H54 (cell line): Measurements from ENCODE around the gene HOXC4.
"Not testable (repeated sequence)": the region's sequence is repeated elsewhere in the genome, so short reads cannot be mapped to it uniquely, and the experiment has no call there.

Experiments used
- DNase-seq: peaks from one replicate; pipeline ENCODE4 v3.0.0; 2011; ENCODE audit warnings: low spot score, mixed read lengths; ENCODE audit not compliant: insufficient read length
- FAIRE-seq: peaks from 3 replicates; lab custom pipeline; 2011; peaks lifted over from hg19 to GRCh38; lab: Jason Lieb, UNC
- POLR2A ChIP-seq: IDR thresholded peaks from 2 replicates; pipeline ENCODE4 v1.6.1; 2011; ENCODE audit warnings: low read depth, mild to moderate bottlenecking, low read length

HOXC4 gene

DNA sequence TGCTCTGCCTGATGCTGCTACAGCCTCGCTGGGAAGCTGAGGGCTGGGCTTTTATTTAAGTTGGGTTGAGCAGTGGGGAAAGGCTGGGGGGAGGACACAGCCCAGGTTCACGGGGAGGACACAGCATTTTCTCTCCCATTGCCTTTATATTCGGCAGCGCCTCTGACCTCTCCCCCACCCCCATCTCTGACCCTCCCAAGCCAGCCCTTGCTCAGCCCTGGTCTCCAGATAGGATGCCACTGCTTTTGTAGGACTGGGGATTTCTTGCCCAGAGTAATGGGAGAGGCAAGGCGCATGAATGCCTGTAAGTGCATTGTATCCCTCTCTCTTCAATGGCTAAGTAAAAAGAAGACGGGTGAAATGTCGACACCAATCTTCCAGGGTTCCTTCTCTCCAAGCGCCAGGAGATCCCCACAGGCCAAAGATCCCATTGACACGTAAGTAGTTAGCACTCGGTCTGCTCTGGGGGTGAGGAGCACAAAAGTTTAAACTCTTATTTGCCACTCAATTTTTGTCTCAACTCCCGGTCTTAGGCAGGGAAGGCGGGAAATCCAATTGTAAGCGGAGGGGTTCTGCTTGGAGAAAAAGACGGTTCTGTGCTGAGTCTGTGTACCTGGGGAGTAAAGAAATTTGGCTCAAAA is 4.6 kb downstream of the HOXC4 start:
- FAIRE-seq (no peak), DNase-seq (no peak)
- no peak for TF ChIP-seq POLR2A

DNA sequence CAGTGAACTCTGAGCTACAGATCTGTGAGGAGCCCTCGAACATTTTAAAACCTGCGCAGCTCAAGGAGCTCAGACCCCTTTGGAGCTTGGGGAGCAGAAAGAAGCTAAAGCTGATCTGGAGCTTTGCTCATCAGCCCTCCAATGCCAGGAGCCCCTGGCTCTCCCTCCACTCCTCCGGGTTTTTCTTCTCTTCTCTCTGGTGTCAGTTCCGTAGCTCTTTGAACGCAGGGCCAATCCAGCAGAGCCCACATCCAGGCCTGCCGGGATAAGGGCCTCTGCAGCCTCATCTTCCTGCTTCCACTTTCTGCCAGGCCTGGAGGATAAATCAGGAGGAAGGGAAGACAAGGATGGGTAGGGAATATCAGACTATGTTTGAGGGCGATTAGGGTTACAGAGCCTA is 6.0 kb downstream of the HOXC4 start:
- DNase-seq, result no peak
- TF ChIP-seq POLR2A, result no peak
- FAIRE-seq, result no peak

DNA sequence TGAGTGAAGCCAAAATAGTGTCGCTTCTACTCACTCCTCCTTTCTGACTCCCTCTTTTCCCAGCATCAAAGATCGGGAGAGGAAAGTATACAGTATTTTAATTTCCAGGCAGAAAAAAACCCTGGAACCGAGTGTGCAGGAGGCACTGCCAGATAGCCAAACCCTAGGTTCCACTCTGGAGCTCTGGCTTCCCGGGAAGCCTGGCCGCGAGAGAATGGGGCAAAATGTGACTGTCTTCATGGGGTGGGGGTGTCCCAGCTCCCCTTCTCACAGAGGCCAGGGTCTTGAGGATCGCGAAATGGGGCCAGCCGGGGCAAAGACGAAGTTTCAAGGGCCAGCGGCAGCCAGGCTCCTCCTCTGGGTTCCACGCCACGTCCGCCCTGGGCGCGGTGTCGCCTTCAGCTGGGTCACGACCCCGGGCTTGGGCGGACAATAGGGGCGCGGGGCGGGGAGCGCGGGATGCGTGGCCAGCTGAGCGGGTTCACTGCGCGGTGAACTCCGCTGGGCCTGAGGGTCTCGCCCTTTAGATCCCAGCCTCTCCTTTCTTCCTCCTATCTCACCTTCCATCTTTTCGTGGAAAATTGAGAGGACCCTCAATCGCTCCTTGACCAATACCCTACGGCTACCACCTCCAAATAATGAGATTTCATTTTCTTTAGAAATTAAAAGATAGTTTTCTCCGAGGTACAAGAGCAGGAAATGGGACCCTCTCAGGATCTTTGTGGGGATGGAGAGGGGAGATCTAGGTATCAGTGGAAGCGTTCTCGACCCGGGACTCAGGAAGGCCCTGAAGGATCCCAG is 6.7 kb downstream of the HOXC4 start:
- FAIRE-seq (no peak), DNase-seq (no peak)
- TF ChIP-seq POLR2A, result no peak

DNA sequence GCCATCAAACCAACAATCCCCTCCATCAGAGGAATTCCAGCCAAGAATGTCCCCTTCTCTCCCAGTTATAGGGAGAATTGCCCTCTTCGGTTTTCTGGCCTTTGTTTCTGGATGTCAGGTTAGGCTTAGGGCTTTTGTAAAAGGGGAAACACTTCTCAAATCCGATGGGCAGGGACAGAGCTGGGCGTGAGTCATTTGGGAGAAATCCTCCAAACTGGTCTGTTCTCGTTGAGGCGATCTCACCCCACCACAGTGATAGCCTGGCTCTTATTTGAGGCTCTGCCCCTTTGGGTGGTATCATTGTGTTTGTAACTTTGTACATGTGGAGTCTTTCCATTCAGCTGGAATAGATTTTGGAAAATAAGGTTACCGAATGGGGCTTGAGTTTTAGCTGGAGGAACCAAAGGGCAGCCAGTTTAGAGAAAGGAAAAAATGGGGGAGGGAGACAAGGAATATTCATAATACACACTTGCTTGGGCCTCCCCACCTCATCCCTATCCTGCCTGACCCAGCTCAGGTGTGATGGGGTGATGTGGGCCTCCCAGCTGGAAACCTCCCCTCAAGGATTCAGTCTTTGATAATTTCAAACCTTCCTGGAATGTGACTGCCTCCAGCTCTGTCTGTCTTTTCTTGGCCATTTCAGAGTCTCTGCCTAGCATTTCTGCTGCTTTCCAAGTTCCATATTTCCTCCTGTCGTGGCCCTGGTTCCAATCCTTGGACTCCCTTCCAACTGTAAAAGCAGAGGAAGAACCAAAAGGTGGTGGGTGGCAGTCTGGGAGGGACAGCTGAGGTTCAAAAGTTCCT is 7.5 kb downstream of the HOXC4 start:
- FAIRE-seq, result no peak
- no peak for TF ChIP-seq POLR2A
- no peak for DNase-seq

DNA sequence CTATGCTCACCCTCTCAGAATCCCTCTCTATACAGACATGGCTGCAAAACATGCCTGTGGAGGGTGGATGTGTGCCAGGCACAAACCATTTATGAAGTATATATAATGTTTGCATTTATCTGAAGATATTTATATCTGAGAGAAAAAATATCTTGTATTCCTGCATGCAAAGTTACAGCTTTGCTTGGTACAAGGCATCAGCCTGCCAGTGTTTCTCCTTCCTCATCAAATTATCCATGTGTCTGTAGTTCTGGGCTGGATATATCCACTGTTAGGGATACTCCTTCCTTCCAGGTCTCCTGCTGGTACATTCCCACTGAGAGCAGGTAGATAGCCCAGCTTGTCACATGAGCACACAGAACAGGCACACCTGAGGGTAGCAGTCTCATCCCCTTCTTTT is 12.0 kb downstream of the HOXC4 start:
- DNase-seq (no peak), FAIRE-seq (no peak)
- no peak for TF ChIP-seq POLR2A

DNA sequence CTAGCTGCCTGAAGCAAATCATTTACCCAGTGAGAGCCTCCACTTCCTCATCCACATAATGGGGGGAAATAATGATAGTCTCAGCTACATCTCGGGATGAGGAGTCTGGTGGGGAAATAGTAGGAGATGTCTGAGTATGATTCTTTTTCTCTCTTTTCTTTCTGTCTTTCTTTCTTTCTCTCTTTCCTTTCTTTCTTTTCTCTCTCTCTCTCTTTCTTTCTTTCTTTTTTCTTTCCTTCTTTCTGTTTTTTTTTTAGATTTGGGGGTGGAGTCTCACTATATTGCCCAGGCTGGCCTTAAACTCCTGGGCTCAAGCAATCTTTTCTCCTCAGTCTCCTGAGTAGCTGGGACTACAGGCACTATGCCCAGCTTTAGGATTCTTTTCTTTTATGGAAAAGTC is 12.8 kb downstream of the HOXC4 start:
- DNase-seq (no peak), FAIRE-seq (no peak)
- no peak for TF ChIP-seq POLR2A

DNA sequence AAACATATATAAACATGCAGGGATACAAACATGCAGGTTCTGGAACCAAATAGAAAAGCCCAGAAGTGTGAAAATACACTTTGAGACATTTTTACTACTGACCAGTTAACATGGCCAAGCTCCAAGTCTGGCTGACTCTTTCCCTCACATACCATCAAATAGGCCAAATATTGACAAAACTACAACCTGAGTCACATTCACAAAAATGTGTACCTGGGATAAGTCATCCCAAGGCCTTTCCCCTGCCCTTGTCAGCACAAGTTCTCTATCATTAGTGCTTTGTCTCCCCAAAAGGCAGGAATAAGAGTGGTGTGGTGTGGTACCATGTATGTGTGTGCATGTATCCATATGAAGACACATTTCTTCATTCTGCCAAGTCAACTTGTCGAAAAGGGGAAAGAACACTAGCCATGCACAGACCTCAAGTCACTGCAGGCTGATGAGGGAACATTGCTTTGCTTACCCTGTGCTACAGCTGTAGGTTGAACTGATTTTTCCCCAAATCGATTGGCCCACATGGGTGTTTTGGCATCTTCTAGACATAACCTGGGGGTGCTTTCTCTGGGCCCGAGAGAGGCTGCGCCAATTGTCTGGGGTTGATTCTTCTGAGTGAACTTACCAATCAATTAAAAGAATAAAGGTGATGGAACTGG is 14.9 kb downstream of the HOXC4 start:
- no peak for TF ChIP-seq POLR2A
- FAIRE-seq (no peak), DNase-seq (no peak)

DNA sequence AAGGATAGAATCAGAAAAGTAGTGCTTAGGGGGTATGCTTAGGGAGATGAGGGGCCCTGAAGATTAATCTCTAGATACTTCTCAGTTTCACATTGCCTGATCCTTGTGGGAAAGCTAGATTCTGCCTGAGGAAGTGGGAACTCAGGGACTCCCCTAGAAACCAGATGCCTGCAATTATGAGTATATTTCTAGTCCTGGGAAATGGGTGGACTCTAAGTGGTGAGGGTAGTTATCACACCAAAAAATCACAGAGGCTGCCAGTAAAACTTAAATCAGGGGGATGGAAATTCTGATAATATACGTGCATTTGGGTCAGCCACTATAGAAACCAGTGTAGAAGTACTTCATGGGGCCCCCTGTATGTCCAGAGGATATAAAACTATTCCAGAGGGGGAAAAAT is 18.3 kb downstream of the HOXC4 start:
- DNase-seq (no peak), FAIRE-seq (no peak)
- no peak for TF ChIP-seq POLR2A

DNA sequence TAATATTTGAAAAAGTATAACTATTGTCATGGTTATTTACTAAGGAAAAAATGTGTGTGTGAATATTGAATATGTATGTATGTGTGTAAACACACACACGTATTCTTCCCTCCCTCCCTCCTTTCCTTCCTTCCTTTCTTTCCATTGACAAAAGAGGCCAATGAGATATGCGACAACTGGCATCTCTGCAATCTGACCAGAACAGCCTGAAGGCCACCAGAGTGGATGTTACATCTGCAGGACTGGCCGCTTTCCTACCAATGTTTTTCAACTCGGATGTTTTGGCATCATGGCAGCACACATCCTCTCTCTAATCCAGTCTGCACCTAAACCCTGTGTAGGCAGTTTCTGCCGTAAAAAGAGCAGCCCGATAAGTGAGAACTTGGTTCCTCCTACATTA is 20.7 kb downstream of the HOXC4 start:
- DNase-seq (no peak), FAIRE-seq (no peak)
- no peak for TF ChIP-seq POLR2A

DNA sequence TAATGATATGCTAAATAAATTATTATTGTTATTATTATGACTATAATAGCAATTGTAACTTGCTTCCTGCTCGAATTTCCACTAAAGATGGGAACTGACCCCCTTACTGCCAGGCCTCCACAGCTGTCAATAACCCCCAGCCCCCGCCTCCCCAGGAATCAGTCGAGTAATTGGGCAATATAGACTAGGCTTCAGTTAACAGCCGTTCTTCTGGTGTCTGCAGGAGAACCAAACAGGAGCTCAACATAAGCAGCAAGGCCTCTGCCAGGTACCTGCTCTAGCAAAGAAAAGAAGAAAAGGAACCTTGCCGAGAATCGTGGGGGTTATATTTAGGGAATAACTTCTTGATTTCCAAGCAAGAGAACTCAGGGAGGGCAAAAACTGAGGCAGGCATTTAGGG is 21.8 kb downstream of the HOXC4 start:
- TF ChIP-seq POLR2A, result no peak
- DNase-seq, result no peak
- no peak for FAIRE-seq

DNA sequence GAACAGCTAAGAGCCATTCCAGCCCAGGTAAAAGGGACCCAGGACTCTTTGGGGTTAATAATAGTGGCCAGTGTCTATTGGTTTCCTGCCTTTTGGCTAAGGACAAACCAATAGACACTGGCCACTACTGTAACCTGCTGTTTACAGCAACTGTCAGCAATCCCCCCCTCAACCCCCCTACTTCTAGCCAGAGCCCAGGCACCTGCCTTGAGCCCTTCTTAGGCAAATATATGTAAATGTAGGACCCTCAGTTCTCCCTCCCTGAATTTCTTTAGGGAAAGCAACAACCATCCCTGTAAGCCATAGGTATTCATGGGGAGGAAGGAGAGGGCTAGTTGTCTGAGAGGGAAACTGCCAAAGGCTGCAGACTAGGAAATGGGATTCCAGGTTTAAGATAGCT is 22.3 kb downstream of the HOXC4 start:
- DNase-seq, result no peak
- no peak for TF ChIP-seq POLR2A
- no peak for FAIRE-seq

DNA sequence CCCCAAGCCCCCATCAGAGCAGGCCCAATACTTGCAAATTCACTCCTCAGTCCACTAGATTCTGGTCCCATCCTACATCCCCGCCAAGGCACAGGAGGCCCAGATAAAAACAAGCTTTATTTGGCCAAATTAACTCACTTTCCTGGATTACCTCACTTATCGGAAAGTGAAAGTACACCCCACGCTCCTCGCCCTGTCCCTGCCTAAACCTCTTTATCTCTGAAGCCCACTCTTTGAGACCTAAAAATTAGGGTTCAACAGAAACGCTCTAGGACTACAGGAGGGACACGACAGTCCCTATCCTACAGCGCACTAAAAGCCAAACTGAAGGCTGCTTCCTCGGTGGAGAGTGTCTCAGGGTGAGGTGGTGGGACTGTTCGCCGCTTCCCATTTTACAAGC is 24.2 kb downstream of the HOXC4 start:
- DNase-seq, FAIRE-seq: not testable (repeated sequence)

DNA sequence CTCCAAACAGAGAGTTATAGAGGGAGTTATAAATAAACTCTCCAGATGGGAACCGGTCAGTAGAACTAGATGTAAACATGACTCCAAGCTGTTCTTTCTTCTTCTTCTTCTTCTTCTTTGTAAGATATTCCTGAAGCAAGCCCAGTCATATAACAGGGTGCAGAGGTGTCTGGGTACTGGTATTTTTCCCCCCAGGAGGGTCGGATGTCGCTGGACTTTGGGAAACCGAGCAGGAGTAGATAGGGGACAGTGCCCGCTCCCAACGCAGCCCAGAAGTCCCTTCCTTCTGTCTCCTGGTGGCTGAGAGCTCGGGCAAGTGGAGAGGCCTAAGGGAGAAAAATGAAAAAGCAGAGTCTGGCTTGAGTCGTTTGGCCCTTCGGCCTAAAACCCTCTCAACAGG is 25.5 kb downstream of the HOXC4 start:
- FAIRE-seq, DNase-seq: not testable (repeated sequence)

DNA sequence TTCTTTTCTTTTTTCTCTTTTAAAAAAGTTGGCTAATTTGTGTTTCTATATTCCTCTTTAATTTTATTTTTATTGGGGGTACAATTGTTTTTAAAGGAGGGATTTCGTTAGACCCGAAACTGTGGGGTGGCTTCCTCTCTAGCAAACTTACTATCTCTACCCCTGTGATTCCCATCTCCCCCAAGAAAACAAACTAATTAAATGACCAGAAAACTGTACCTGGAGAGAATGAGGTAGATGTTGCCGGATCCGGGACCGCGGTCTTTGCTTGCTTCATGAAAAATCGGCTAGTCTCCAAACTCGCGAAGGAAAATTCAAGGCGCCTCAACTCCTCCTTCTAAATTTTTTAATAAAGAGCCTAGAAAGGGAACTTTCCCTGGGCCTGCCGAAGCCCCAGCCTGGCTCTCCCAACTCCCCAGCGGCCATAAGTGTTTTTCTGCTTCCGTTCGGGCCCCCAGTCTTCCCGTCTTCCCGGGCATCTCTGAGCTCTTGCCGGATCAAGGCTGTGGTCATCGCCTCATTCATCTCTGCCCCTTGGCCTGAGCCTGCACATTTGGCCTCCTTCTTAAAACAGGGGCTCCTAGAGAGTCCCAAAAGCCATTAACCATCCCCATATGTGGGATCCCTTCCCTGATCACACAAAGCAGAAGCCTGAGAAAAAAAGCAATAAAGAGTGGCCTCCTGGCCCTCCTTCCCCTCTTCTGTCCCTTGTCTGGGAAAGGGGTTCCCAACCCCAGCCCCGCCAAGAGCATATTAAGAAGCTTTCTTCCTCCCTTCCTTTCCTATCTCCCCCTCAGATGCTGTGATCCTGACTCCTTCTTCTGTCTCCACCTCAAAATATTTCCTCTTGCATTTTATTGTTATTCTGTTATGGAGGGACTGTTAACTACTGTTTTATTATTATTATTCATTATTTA is 26.6 kb downstream of the HOXC4 start:
- not testable (repeated sequence) for DNase-seq, FAIRE-seq

DNA sequence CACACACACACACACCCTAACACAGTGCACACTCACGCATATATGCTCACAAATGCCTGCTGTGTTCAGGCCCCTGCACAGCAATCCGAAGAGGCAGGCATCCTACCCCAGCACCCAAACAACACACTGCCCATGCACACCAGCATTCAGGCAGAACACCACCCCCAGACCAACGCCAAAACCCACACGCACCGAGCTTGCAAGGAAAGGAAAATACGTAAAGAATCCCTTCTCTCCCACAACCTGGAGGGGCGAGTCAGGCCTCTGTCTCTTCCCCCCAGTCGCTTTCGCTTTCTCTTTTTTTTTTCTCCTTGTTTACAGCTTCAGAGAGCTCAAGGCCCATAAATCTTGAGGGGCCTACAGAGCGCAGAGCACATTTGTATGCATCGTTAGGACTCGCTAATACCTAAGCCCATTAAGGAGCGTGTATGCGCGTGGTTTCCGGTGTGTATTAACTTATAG is 27.4 kb downstream of the HOXC4 start:
- not testable (repeated sequence) for FAIRE-seq, DNase-seq

DNA sequence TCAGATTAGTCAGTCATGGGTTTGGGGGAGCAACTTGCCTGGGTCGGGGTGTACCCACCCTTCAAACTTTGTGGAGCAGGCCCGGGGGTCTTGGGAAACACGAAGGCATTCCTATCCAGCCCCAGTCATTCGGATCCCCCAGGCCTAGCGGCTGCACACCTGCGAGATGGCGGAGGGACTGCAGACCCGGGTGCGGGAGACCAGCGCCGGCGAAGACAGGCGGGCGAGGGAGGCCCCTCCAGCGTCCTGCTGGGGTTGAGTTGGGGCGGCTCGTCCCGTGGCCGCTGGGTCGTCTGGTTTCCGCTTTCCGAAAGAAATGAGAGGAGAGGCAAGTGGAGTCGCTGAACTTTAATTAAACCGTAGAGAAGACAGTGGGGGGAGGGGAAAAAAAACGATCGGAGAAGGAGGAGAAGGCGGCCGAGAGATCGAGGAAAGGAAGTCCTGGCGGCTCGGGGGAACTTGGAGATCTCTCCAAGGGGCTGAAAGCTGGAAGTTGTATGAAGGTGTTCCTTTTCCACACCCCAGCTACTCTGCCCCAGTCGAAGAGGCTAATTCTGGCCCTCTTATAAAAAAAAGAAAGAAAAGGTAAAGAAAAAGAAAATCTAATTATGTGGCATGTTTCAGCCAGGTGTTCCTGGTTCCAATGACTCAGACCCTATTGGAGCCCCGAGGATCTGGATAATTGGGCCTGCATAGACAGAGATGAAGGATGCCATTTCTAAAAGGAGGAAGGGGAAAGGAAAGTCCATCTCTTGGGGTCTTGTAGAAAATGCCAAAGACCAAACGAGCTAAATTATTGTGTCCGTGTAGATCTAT is 28.2 kb downstream of the HOXC4 start:
- DNase-seq, FAIRE-seq: not testable (repeated sequence)
